Parathyroid adenoma (tissue), 2 donors: Measurements from ENCODE around the gene KANSL1.

Experiments
- H2AFZ ChIP-seq: fragments of 300-600 bp; sonication (generic); one replicate; pipeline ENCODE4 v1.7.0; 2017; ENCODE audit warnings: antibody characterized with exemption, mild to moderate bottlenecking
- H3K27ac ChIP-seq: fragments of 300-600 bp; sonication (generic); one replicate; pipeline ENCODE4 v1.7.0; 2017
- H3K27me3 ChIP-seq: fragments of 300-600 bp; sonication (generic); one replicate; pipeline ENCODE4 v1.7.0; 2017; ENCODE audit warnings: low read length; ENCODE audit not compliant: control insufficient read depth, insufficient read depth
- H3K36me3 ChIP-seq: fragments of 300-600 bp; sonication (generic); one replicate; pipeline ENCODE4 v1.7.0; 2017; ENCODE audit warnings: low read length; ENCODE audit not compliant: control insufficient read depth, insufficient read depth
- H3K4me1 ChIP-seq: fragments of 300-600 bp; sonication (generic); one replicate; pipeline ENCODE4 v1.7.0; 2017; ENCODE audit warnings: control low read depth
- H3K4me2 ChIP-seq: fragments of 300-600 bp; sonication (generic); one replicate; pipeline ENCODE4 v1.7.0; 2017; ENCODE audit warnings: low read length
- H3K4me3 ChIP-seq: fragments of 300-600 bp; sonication (generic); one replicate; pipeline ENCODE4 v1.7.0; 2017; ENCODE audit warnings: low read depth, low read length
- H3K79me2 ChIP-seq: fragments of 300-600 bp; sonication (generic); one replicate; pipeline ENCODE4 v1.7.0; 2017; ENCODE audit warnings: control low read depth
- H3K9ac ChIP-seq: fragments of 300-600 bp; sonication (generic); one replicate; pipeline ENCODE4 v1.7.0; 2017; ENCODE audit warnings: mild to moderate bottlenecking
- H3K9me3 ChIP-seq: fragments of 300-600 bp; sonication (generic); one replicate; pipeline ENCODE4 v1.7.0; 2017; ENCODE audit warnings: low read length; ENCODE audit not compliant: control insufficient read depth
- CTCF ChIP-seq: fragments of 300-600 bp; sonication (generic); IDR thresholded peaks from one replicate; pipeline ENCODE4 v1.7.0; 2017; ENCODE audit warnings: antibody characterized with exemption, mild to moderate bottlenecking
- donor health status: primary hyperparathyroidism.

The KANSL1 gene

GRCh38 chr17:46179375-46179999 is 13.7 kb downstream of the KANSL1 start:
- no peaks in the 10 kb centered on the region for H3K9me3 ChIP-seq
- no peak overlapping the region for H3K4me2 ChIP-seq
- peaks cover 89% of the 10 kb centered on the region for H3K79me2 ChIP-seq
- no peak overlapping the region for H3K9ac ChIP-seq
- no peaks in the 10 kb centered on the region for H3K36me3 ChIP-seq
- no peaks in the 10 kb centered on the region for H3K27me3 ChIP-seq
- no peak overlapping the region for H3K4me3 ChIP-seq
- no peak overlapping the region for H2AFZ ChIP-seq
- H3K27ac ChIP-seq, result no peak overlapping the region
- H3K4me1 ChIP-seq, result peaks cover 19% of the 10 kb centered on the region
- no peak for TF ChIP-seq CTCF

- H2AFZ ChIP-seq, result no peak overlapping the region
- H3K4me3 ChIP-seq, result no peak overlapping the region
- no peak for TF ChIP-seq CTCF
- no peak overlapping the region for H3K9ac ChIP-seq
- H3K27ac ChIP-seq, result no peak overlapping the region
- no peak overlapping the region for H3K4me2 ChIP-seq
- H3K36me3 ChIP-seq, result no peaks in the 10 kb centered on the region
- no peaks in the 10 kb centered on the region for H3K9me3 ChIP-seq
- peaks cover 86% of the 10 kb centered on the region for H3K79me2 ChIP-seq
- no peaks in the 10 kb centered on the region for H3K27me3 ChIP-seq
- peaks cover 19% of the 10 kb centered on the region for H3K4me1 ChIP-seq
These were observed 14.5 kb downstream of the KANSL1 start for GRCh38 chr17:46178550-46179214.

- Histone ChIP-seq H3K27me3 (no peaks in the 10 kb centered on the region), H3K4me3 (no peak overlapping the region), H3K4me2 (no peak overlapping the region), H3K79me2 (peaks cover 82% of the 10 kb centered on the region), H3K9me3 (no peaks in the 10 kb centered on the region), H3K36me3 (no peaks in the 10 kb centered on the region), H2AFZ (no peak overlapping the region), H3K4me1 (peaks cover 19% of the 10 kb centered on the region), H3K9ac (no peak overlapping the region), H3K27ac (no peak overlapping the region)
- no peak for TF ChIP-seq CTCF
These were observed 16.3 kb downstream of the KANSL1 start for GRCh38 chr17:46176975-46177374.

- Histone ChIP-seq H3K9me3 (no peaks in the 10 kb centered on the region), H3K79me2 (peaks cover 80% of the 10 kb centered on the region), H3K4me1 (peaks cover 19% of the 10 kb centered on the region), H3K9ac (no peak overlapping the region), H2AFZ (no peak overlapping the region), H3K27ac (no peak overlapping the region), H3K4me2 (no peak overlapping the region), H3K27me3 (no peaks in the 10 kb centered on the region), H3K36me3 (no peaks in the 10 kb centered on the region), H3K4me3 (no peak overlapping the region)
- TF ChIP-seq CTCF, result no peak
These were observed 17.3 kb downstream of the KANSL1 start for GRCh38 chr17:46175891-46176290.

GRCh38 chr17:46173153-46173552 is 20.1 kb downstream of the KANSL1 start:
- Histone ChIP-seq H3K4me2 (no peak overlapping the region), H3K4me1 (peaks cover 9% of the 10 kb centered on the region), H3K4me3 (no peak overlapping the region), H3K9me3 (no peaks in the 10 kb centered on the region), H3K36me3 (no peaks in the 10 kb centered on the region), H3K79me2 (peaks cover 81% of the 10 kb centered on the region), H2AFZ (no peak overlapping the region), H3K27me3 (no peaks in the 10 kb centered on the region), H3K27ac (no peak overlapping the region), H3K9ac (no peak overlapping the region)
- TF ChIP-seq CTCF, result no peak
